Loucy (cell line): ENCODE results near the gene EIPR1.
"Not testable (repeated sequence)": the region's sequence is repeated elsewhere in the genome, so short reads cannot be mapped to it uniquely, and the experiment has no call there.

Source experiments
- H2AFZ ChIP-seq: fragments of 200-600 bp; sonication (generic); 2 replicates; pipeline ENCODE4 v1.6.0; 2016; ENCODE audit warnings: antibody characterized with exemption, mild to moderate bottlenecking, low read length, moderate library complexity
- H3F3A ChIP-seq: fragments of 200-600 bp; 2 replicates; pipeline ENCODE4 v1.6.0; 2016; ENCODE audit warnings: antibody characterized with exemption, low read depth, mild to moderate bottlenecking
- H3K27me3 ChIP-seq: fragments of 200-600 bp; sonication (generic); 2 replicates; pipeline ENCODE4 v1.6.1; 2014; ENCODE audit warnings: low read length, mild to moderate bottlenecking; ENCODE audit not compliant: insufficient read depth, poor library complexity, severe bottlenecking
- H3K36me3 ChIP-seq: fragments of 200-600 bp; sonication (generic); 2 replicates; pipeline ENCODE4 v1.6.1; 2016; ENCODE audit warnings: low read length; ENCODE audit not compliant: insufficient read depth
- H3K4me1 ChIP-seq: fragments of 200-600 bp; sonication (generic); 2 replicates; pipeline ENCODE4 v1.5.1; 2014; ENCODE audit warnings: low read length, mild to moderate bottlenecking; ENCODE audit not compliant: insufficient read depth, poor library complexity, severe bottlenecking
- H3K4me2 ChIP-seq: fragments of 200-600 bp; sonication (generic); 2 replicates; pipeline ENCODE4 v1.6.0; 2014; ENCODE audit warnings: antibody characterized with exemption, low read length, low read depth, mild to moderate bottlenecking; ENCODE audit not compliant: poor library complexity, severe bottlenecking
- H3K4me3 ChIP-seq: fragments of 200-600 bp; sonication (generic); 2 replicates; pipeline ENCODE4 v1.5.1; 2014; ENCODE audit warnings: low read length, mild to moderate bottlenecking, mixed read lengths; ENCODE audit not compliant: poor library complexity, severe bottlenecking
- H3K79me2 ChIP-seq: fragments of 200-600 bp; sonication (generic); 2 replicates; pipeline ENCODE4 v1.6.1; 2014; ENCODE audit warnings: low read length; ENCODE audit not compliant: insufficient read depth
- H3K9ac ChIP-seq: fragments of 200-600 bp; sonication (generic); 2 replicates; pipeline ENCODE4 v1.6.0; 2014; ENCODE audit warnings: mild to moderate bottlenecking, low read depth, low read length, moderate library complexity; ENCODE audit not compliant: poor library complexity, severe bottlenecking
- H3K9me2 ChIP-seq: fragments of 200-600 bp; sonication (generic); replicated peaks from 2 replicates; pipeline ENCODE4 v1.6.1; 2016; ENCODE audit warnings: low read depth, low read length, mixed read lengths
- H3K9me3 ChIP-seq: fragments of 200-600 bp; sonication (generic); 2 replicates; pipeline ENCODE4 v1.6.1; 2014; ENCODE audit warnings: mild to moderate bottlenecking, antibody characterized with exemption, low read length, low read depth; ENCODE audit not compliant: insufficient read depth
- H4K20me1 ChIP-seq: fragments of 200-600 bp; sonication (generic); 2 replicates; pipeline ENCODE4 v1.6.0; 2014; ENCODE audit warnings: antibody characterized with exemption, low read length, mild to moderate bottlenecking; ENCODE audit not compliant: insufficient read depth, poor library complexity, severe bottlenecking
- CTCF ChIP-seq: fragments of 200-600 bp; sonication (generic); conservative IDR thresholded peaks from 2 replicates; pipeline ENCODE4 v1.5.1; 2014; ENCODE audit warnings: mild to moderate bottlenecking, antibody characterized with exemption, low read length
- EZH2phosphoT487 ChIP-seq: fragments of 200-600 bp; IDR thresholded peaks from 2 replicates; pipeline ENCODE4 v1.6.1; 2018; ENCODE audit warnings: antibody characterized with exemption, mild to moderate bottlenecking, moderate library complexity, borderline replicate concordance

The EIPR1 gene

DNA sequence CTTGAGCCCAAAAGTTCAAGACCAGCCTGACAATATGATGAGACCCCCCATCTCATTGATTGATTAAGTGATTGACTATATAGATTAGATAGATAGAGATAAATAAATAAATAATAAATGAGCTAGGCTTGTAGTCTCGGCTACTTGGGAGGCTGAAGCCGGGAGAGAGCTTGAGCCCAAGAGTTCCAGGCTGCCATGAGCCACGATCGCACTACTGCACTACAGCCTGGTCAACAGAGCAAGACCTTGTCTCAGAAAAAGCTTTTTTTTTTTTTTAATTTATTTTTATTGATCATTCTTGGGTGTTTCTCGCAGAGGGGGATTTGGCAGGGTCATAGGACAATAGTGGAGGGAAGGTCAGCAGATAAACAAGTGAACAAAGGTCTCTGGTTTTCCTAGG lies 12.4 kb downstream of the EIPR1 start:
- Histone ChIP-seq H3K79me2 (peaks cover 63% of the 10 kb centered on the region; the same call in 1 of the 2 replicates), H4K20me1 (peaks cover 6% of the 10 kb centered on the region)

DNA sequence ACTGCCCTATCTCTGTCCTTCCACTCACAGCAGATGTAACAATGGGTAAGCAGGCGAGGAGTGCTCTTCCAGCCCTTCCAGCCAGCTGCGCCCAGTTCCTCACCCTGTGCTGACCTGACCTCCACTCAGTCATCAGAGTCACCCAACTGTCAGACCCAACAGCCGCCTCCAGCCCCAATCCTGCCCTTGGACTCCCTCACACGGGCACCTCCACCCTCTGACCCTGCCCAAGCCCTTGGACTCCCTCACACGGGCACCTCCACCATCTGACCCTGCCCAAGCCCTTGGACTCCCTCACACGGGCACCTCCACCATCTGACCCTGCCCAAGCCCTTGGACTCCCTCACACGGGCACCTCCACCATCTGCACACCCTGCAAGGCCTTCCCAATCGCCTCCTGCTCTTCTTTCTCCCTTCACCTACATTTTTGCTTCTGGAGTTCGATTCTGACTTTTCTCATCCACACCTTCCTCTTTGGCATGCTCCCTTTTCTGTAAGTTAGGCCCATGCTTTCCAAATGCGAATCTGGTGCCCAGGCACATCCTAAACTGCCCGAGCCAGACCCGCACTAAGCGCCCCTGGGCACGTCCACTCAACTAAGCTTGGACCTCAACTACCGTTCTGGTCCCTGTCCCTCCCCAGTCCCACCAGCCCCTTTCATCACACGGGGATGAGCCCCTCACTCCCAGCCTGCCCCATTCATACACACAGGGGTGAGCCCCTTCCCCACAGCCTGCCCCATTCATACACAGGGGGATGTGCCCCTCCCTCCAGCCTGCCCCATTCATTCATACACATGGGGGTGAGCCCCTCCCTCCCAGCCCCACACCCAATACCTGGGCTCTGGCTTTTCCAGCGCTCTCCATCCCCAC lies 15.9 kb downstream of the EIPR1 start:
- H3K79me2 ChIP-seq = peaks cover 81% of the 10 kb centered on the region; the same call in 1 of the 2 replicates
- no peaks in the 10 kb centered on the region for H3K9me2 ChIP-seq
- no peak overlapping the region for H3K4me3 ChIP-seq
- H3K4me1 ChIP-seq = peaks cover 20% of the 10 kb centered on the region
- H3K9me3 ChIP-seq = no peaks in the 10 kb centered on the region
- no peaks in the 10 kb centered on the region for H3K36me3 ChIP-seq
- H4K20me1 ChIP-seq = peaks cover 12% of the 10 kb centered on the region
- no peaks in the 10 kb centered on the region for H3K27me3 ChIP-seq
- TF ChIP-seq EZH2phosphoT487 = no peak
- TF ChIP-seq CTCF = no peak
- no peak overlapping the region for H3K9ac ChIP-seq
- no peaks in the 10 kb centered on the region for H3F3A ChIP-seq
- H2AFZ ChIP-seq = no peak overlapping the region
- H3K4me2 ChIP-seq = no peak overlapping the region

More for the DNA sequence above, 12.4 kb downstream of the EIPR1 start:
- Histone ChIP-seq H3F3A (no peaks in the 10 kb centered on the region), H3K4me1 (peaks cover 14% of the 10 kb centered on the region), H3K9me3 (no peaks in the 10 kb centered on the region), H3K27me3 (no peaks in the 10 kb centered on the region), H3K36me3 (no peaks in the 10 kb centered on the region), H3K4me2 (no peak overlapping the region), H3K9ac (no peak overlapping the region), H3K9me2 (no peaks in the 10 kb centered on the region), H3K4me3 (no peak overlapping the region), H2AFZ (no peak overlapping the region)
- no peak for TF ChIP-seq CTCF
- no peak for TF ChIP-seq EZH2phosphoT487

DNA sequence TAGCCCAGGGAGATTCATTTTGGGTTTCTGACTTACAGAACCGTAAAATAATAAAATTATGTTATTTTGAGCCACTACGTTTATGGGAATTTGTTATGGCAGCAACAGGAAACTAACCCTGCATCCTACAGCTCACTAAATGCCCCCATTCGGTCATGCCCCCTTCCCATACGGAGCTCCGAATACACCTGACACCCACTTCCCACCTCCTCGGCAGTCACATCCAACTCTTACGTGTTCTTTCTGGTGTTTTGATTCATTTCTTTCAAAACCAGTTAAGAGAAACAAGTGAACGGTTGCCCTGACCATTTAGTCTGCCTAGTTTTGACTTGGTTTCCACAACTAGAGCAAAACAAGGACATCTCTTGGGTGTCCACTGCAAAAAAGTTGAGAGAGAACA lies 19.7 kb downstream of the EIPR1 start:
- peaks cover 14% of the 10 kb centered on the region; the same call in 1 of the 2 replicates for H3K36me3 ChIP-seq
- no peaks in the 10 kb centered on the region for H3K9me3 ChIP-seq
- H3K79me2 ChIP-seq = peaks cover 64% of the 10 kb centered on the region; the same call in 1 of the 2 replicates
- no peaks in the 10 kb centered on the region for H3F3A ChIP-seq
- H3K4me3 ChIP-seq = no peak overlapping the region
- no peak overlapping the region for H2AFZ ChIP-seq
- H3K27me3 ChIP-seq = no peaks in the 10 kb centered on the region
- peaks cover 16% of the 10 kb centered on the region for H3K4me1 ChIP-seq
- no peak overlapping the region for H3K9ac ChIP-seq
- no peaks in the 10 kb centered on the region for H3K9me2 ChIP-seq
- H3K4me2 ChIP-seq = no peak overlapping the region
- H4K20me1 ChIP-seq = peaks cover 12% of the 10 kb centered on the region
- TF ChIP-seq CTCF = no peak
- TF ChIP-seq EZH2phosphoT487 = no peak

DNA sequence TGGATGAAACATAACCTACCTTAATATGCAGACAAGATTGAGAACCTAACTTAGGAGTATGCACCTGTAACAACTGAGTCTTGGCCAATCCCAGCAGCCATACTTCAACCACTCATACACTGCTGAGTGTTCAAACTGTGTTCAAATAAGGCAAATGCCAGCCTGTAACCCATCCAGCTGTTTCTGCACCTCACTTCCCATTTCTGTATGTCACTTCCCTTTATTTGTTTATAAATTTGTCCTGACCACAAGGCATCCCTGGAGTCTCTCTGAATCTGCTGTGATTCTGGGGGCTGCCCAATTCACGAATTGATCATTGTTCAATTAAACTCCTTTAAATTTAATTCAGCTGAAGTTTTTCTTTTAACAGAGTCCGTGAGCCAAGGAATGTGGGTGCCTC lies 20.2 kb downstream of the EIPR1 start:
- not testable (repeated sequence) for H2AFZ ChIP-seq, H3K4me2 ChIP-seq, H3K9me2 ChIP-seq, H3K4me3 ChIP-seq, H3K9ac ChIP-seq, H3F3A ChIP-seq, H3K9me3 ChIP-seq, H3K27me3 ChIP-seq
- peaks cover 59% of the 10 kb centered on the region; the same call in 1 of the 2 replicates for H3K79me2 ChIP-seq
- peaks cover 12% of the 10 kb centered on the region for H4K20me1 ChIP-seq
- peaks cover 11% of the 10 kb centered on the region for H3K4me1 ChIP-seq
- H3K36me3 ChIP-seq = peaks cover 18% of the 10 kb centered on the region; the same call in 1 of the 2 replicates
